Neutrophil (primary cell): ENCODE data around the gene GRAMD4.

Experiments used
- H3K27ac ChIP-seq: fragments of 200-600 bp; sonication (generic); 2 replicates; pipeline ENCODE4 v1.5.1; 2016; ENCODE audit warnings: mild to moderate bottlenecking, moderate library complexity
- H3K27me3 ChIP-seq: fragments of 200-600 bp; sonication (generic); 2 replicates; pipeline ENCODE4 v1.6.0; 2016; ENCODE audit warnings: mild to moderate bottlenecking
- H3K36me3 ChIP-seq: fragments of 200-600 bp; sonication (generic); 2 replicates; pipeline ENCODE4 v1.5.1; 2017
- H3K4me1 ChIP-seq, 2 experiments: fragments of 200-600 bp in 1 of 2; sonication (generic) in 1 of 2; 1 replicate in 1 of 2; 2 replicates in 1 of 2; pipeline versions ENCODE4 v1.5.1 to v1.6.1; 2013 to 2016; ENCODE audit warnings: low read depth in 1 of 2, low read length in 1 of 2, mild to moderate bottlenecking in 1 of 2, moderate library complexity in 1 of 2; ENCODE audit not compliant: control insufficient read depth in 1 of 2, insufficient read depth in 1 of 2
- H3K4me3 ChIP-seq, 2 experiments: fragments of 200-600 bp in 1 of 2; sonication (generic) in 1 of 2; 1 replicate in 1 of 2; 2 replicates in 1 of 2; pipeline ENCODE4 v1.5.1; 2013 to 2016; ENCODE audit warnings: low read depth in 1 of 2, low read length in 1 of 2, mild to moderate bottlenecking in 1 of 2, moderate library complexity in 1 of 2
- H3K9me3 ChIP-seq: fragments of 200-600 bp; sonication (generic); 2 replicates; pipeline ENCODE4 v1.5.1; 2016
- CTCF ChIP-seq: fragments of 200-600 bp; sonication (generic); IDR thresholded peaks from 2 replicates; pipeline ENCODE4 v1.5.1; 2016; ENCODE audit warnings: antibody characterized with exemption

Gene GRAMD4

DNA sequence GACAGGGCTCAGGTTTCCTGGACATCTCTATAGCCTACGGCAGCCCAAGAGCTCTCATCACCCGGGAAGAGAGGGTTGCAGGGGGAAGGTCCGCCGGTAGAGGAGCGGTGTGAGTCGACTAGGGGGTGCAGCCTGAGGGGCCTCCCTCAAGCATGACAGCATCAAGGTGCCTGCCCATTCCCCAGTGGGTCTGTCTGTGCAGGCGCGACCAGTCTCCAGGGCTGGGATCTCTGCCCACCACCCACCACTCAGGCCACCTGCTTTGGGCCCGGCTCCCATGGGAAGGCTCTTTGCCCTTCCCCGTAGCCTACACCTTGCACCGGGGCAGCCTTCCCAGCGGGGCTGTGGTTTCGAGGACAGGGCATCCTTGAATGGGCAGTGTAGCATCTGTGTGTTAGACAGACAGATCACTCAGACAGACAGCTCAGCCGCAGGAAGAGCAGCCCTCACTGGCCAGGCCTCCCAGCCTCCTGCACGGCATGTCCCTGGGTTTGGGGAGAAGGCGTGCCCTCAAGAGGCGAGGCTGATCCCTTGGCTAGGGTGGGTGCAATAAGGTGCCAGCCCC, 88.7 kb downstream of the GRAMD4 start:
- Histone ChIP-seq H3K36me3 (peaks cover 97% of the 10 kb centered on the region), H3K27me3 (no peaks in the 10 kb centered on the region), H3K27ac (no peak overlapping the region), H3K4me3 (no peak overlapping the region), H3K4me1 (no peaks in the 10 kb centered on the region), H3K9me3 (no peaks in the 10 kb centered on the region)
- TF ChIP-seq CTCF: no peak

DNA sequence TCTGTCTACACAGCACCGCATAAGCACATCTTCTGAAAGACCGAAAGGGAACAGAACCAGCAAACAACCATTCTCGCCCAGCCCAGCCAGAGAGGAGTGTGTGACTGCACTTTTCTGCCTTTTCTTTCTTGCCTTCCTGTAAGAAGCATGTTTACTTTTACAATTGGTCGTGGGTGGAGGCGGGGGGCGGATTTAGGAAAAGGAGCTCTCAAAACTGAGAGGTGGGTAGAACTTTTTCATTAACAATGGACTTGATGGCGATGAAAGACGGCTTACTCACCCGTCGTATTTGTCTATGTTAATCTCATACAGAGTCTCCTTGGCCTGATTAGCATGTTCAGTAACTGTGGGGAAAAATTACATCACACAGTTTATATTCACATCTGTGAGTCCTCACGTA, 90.6 kb downstream of the GRAMD4 start:
- Histone ChIP-seq H3K27ac (peak overlapping the region; percentile 5), H3K4me3 (no peak overlapping the region), H3K9me3 (no peaks in the 10 kb centered on the region), H3K36me3 (peaks cover 89% of the 10 kb centered on the region), H3K27me3 (no peaks in the 10 kb centered on the region), H3K4me1 (no peaks in the 10 kb centered on the region)
- TF ChIP-seq CTCF: no peak

- no peak for TF ChIP-seq CTCF
Observed at GRCh38 chr22:46712288-46712687, 92.1 kb downstream of the GRAMD4 start.

DNA sequence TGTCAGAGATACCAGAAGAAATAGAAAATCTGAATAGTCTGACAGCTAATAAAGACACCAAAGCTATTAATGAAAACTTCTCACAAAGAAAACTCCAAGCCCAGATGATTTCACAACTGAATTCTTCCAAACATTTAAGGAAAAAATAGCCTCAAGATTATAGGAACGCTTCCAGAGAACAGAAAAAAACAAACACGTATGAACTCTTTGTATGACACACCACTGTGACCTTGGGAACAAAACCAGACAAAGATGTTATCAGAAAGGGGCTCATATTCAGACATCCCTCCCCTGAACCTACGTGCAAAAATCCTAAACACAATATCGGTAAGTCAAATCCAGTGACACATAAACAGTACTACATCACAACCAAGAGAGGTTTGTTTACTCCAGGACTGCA, 94.4 kb downstream of the GRAMD4 start:
- no peak for TF ChIP-seq CTCF
- no peaks in the 10 kb centered on the region for H3K9me3 ChIP-seq
- H3K36me3 ChIP-seq: peaks cover 89% of the 10 kb centered on the region
- H3K27ac ChIP-seq: no peak overlapping the region
- H3K4me3 ChIP-seq: no peak overlapping the region
- H3K27me3 ChIP-seq: no peaks in the 10 kb centered on the region
- no peaks in the 10 kb centered on the region for H3K4me1 ChIP-seq

More at GRCh38 chr22:46712288-46712687, 92.1 kb downstream of the GRAMD4 start:
- Histone ChIP-seq H3K27me3 (no peaks in the 10 kb centered on the region), H3K9me3 (no peaks in the 10 kb centered on the region), H3K27ac (no peak overlapping the region), H3K36me3 (peaks cover 89% of the 10 kb centered on the region), H3K4me3 (no peak overlapping the region), H3K4me1 (no peaks in the 10 kb centered on the region)

DNA sequence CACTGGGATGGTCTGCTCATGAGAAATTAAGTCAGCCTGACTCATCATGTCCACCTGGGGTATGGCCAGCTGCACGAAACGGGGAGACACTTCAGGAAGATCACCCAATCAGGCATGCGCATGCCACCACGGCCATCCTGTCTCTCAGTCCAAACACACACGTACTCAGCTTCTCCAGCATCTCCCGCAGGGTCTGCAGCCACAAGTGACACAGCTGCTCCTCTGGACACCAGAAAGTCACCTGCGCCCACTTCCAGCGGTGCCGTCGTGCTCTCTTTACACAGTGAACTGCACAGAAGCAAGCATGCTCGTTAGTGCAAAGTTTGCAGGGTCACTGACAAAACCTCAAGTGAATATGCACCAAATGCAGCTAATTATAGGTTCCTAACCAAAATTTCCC, 99.7 kb downstream of the GRAMD4 start:
- H3K27ac ChIP-seq: no peak overlapping the region
- TF ChIP-seq CTCF: no peak
- peaks cover 83% of the 10 kb centered on the region for H3K36me3 ChIP-seq
- H3K27me3 ChIP-seq: no peaks in the 10 kb centered on the region
- no peak overlapping the region for H3K4me3 ChIP-seq
- H3K9me3 ChIP-seq: no peaks in the 10 kb centered on the region
- H3K4me1 ChIP-seq: no peaks in the 10 kb centered on the region
